AG04449 (cell line): ENCODE data around the gene ACOT7.
A peak's percentile ranks its signal among the peaks of the same experiment; 100 is the strongest.
"Not testable (repeated sequence)": the region's sequence is repeated elsewhere in the genome, so short reads cannot be mapped to it uniquely, and the experiment has no call there.

Source experiments
- CTCF ChIA-PET: fragments of 350-600 bp; formaldehyde crosslinking; extraction: SDS; loops from one replicate; lab custom pipeline; 2021; ENCODE audit warnings: antibody characterized with exemption; lab: Yijun Ruan, JAX
- POLR2A ChIA-PET: fragments of 400-600, 350-600 bp; formaldehyde crosslinking; extraction: SDS; loops from one replicate; lab custom pipeline; 2020; ENCODE audit warnings: antibody characterized with exemption, inconsistent platforms; lab: Yijun Ruan, JAX
- DNase-seq: peaks from one replicate; pipeline ENCODE4 v3.0.0-alpha.2; 2010; ENCODE audit warnings: low read depth, low spot score
- H3K4me3 ChIP-seq: 2 replicates; pipeline ENCODE4 v1.5.1; 2011; ENCODE audit warnings: low read depth, mild to moderate bottlenecking, control low read depth, low read length
- CTCF ChIP-seq: IDR thresholded peaks from one replicate; pipeline ENCODE4 v1.5.1; 2011; ENCODE audit warnings: mild to moderate bottlenecking, moderate library complexity, low read length, control low read depth, inconsistent platforms; ENCODE audit not compliant: insufficient read depth; ENCODE audit errors: missing control alignments

The ACOT7 gene

GRCh38 chr1:6401673-6402072 lies 8.1 kb upstream of the ACOT7 start:
- TF ChIP-seq CTCF, result no peak
- ChIA-PET CTCF (interaction anchor here (0.7 to 12.0 kb wide), 8 partner anchors 8 to 245 kb away, joined by 3 to 175 read pairs (median 6); partner anchors contain the start of gene ACOT7), POLR2A (no interaction called here)
- H3K4me3 ChIP-seq, result no peak overlapping the region
- no peak for DNase-seq

- ChIA-PET CTCF (interaction anchor here (1.1 to 12.0 kb wide), 4 partner anchors 30 to 155 kb away, joined by 3 to 175 read pairs (median 4); no protein-coding TSS in a partner anchor), POLR2A (no interaction called here)
- no peak for TF ChIP-seq CTCF
- no peak for DNase-seq
- no peak overlapping the region for H3K4me3 ChIP-seq
These were observed 5.7 kb upstream of the ACOT7 start for GRCh38 chr1:6399294-6399693.

- POLR2A ChIA-PET, result no interaction called here
- DNase-seq, result no peak
- CTCF ChIA-PET, result interaction anchor here (12.0 kb wide), 1 partner anchor 37 kb away, joined by 175 read pairs; no protein-coding TSS in a partner anchor
- H3K4me3 ChIP-seq, result no peak overlapping the region
- TF ChIP-seq CTCF, result no peak
These were observed 4.4 kb upstream of the ACOT7 start for GRCh38 chr1:6397844-6398441.

GRCh38 chr1:6396998-6397397 lies 3.4 kb upstream of the ACOT7 start:
- TF ChIP-seq CTCF, result no peak
- POLR2A ChIA-PET, result no interaction called here
- H3K4me3 ChIP-seq, result no peak overlapping the region
- CTCF ChIA-PET, result interaction anchor here (1.0 kb wide), 1 partner anchor 35 kb away, joined by 3 read pairs; no protein-coding TSS in a partner anchor
- no peak for DNase-seq

- CTCF ChIA-PET, result interaction anchor here (1.0 to 6.4 kb wide), 2 partner anchors 7 to 47 kb away, joined by 3 to 52 read pairs; no protein-coding TSS in a partner anchor
- DNase-seq, H3K4me3 ChIP-seq, POLR2A ChIA-PET: not testable (repeated sequence)
These were observed 2.2 kb upstream of the ACOT7 start for GRCh38 chr1:6395781-6396244.

GRCh38 chr1:6395130-6395529 lies 1.6 kb upstream of the ACOT7 start:
- POLR2A ChIA-PET, DNase-seq, H3K4me3 ChIP-seq: not testable (repeated sequence)
- CTCF ChIA-PET, result interaction anchor here (1.0 to 6.4 kb wide), 5 partner anchors 8 to 148 kb away, joined by 3 to 52 read pairs (median 3); no protein-coding TSS in a partner anchor

- TF ChIP-seq CTCF, result no peak
- POLR2A ChIA-PET, result no interaction called here
- no peak for DNase-seq
- H3K4me3 ChIP-seq, result peak overlapping the region; percentile 67
- CTCF ChIA-PET, result interaction anchor here (1.2 to 6.4 kb wide), 7 partner anchors 10 to 152 kb away, joined by 4 to 52 read pairs (median 7); no protein-coding TSS in a partner anchor
These were observed 663 bp downstream of the ACOT7 start for GRCh38 chr1:6392809-6393399.
